ENCODE data around the gene NR3C2.

DNA sequence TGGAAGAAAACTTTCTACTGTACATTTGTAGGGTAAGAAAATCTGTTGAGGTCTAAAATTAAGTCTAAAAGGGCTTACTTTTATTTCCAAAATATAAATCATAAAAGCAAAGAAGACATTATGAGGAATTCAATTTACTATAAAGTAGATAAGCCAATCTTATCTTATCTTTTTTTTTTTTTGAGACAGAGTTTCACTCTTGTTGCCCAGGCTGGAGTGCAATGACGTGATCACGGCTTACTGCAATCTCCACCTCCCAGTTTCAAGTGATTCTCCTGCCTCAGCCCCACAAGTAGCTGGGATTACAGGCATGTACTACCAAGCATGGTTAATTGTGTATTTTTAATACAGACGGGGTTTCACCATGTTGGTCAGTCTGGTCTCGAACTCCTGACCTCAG, 166.9 kb downstream of the NR3C2 start:
- TF ChIP-seq, protein P1, sequence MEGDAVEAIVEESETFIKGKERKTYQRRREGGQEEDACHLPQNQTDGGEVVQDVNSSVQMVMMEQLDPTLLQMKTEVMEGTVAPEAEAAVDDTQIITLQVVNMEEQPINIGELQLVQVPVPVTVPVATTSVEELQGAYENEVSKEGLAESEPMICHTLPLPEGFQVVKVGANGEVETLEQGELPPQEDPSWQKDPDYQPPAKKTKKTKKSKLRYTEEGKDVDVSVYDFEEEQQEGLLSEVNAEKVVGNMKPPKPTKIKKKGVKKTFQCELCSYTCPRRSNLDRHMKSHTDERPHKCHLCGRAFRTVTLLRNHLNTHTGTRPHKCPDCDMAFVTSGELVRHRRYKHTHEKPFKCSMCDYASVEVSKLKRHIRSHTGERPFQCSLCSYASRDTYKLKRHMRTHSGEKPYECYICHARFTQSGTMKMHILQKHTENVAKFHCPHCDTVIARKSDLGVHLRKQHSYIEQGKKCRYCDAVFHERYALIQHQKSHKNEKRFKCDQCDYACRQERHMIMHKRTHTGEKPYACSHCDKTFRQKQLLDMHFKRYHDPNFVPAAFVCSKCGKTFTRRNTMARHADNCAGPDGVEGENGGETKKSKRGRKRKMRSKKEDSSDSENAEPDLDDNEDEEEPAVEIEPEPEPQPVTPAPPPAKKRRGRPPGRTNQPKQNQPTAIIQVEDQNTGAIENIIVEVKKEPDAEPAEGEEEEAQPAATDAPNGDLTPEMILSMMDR (IDR thresholded peaks at IDR 0.05): no peak
- no peak for TF ChIP-seq POLR2AphosphoS5 (IDR thresholded peaks at IDR 0.05; ENCODE audit: low read depth, low read length)

Measured in Panc1 (cell line).